Testis (tissue), 3 donors: ENCODE measurements around the gene NLRC4. TPM values are rescaled to one million over a fixed set of nuclear protein-coding genes. Genes with fewer than 3 reads are reported as not detected.
A peak's percentile ranks its signal among the peaks of the same experiment; 100 is the strongest.

ENCODE experiments used
- DNase-seq: peaks from one replicate; pipeline ENCODE4 v3.0.0-alpha.2; 2019
- H3K27ac ChIP-seq, 2 donors: fragments of 200-600 bp; sonication (generic); one replicate each; pipeline ENCODE4 v1.5.1; 2019
- H3K27me3 ChIP-seq: fragments of 200-600 bp; sonication (generic); one replicate; pipeline ENCODE4 v1.5.1; 2019
- H3K36me3 ChIP-seq: fragments of 200-600 bp; sonication (generic); one replicate; pipeline ENCODE4 v1.5.1; 2017; ENCODE audit warnings: low read depth; ENCODE audit errors: missing control alignments
- H3K4me1 ChIP-seq: fragments of 200-600 bp; sonication (generic); one replicate; pipeline ENCODE4 v1.5.1; 2019
- H3K4me3 ChIP-seq, 2 donors: fragments of 200-600 bp; sonication (generic); one replicate each; pipeline ENCODE4 v1.5.1; 2017 to 2019
- H3K9me3 ChIP-seq: fragments of 200-600 bp; sonication (generic); one replicate; pipeline ENCODE4 v1.5.1; 2017
- POLR2A ChIP-seq: fragments of 450-650 bp; IDR thresholded peaks from one replicate; pipeline ENCODE4 v1.6.1; 2017; ENCODE audit warnings: antibody characterized with exemption, mild to moderate bottlenecking, moderate library complexity
- WGBS, 2 donors: methylation state at CpG; one replicate each; pipeline ENCODE4 v1.1.5; 2018; 5-methylcytosine and 5-hydroxymethylcytosine counted together
- intact Hi-C: fragments of 100-400 bp; cut with DNase I; formaldehyde crosslinking; loops from one replicate; pipeline ENCODE4 v1.15.1; 2023; ENCODE audit warnings: low total_unique reads
- polyA plus RNA-seq: library from polyadenylated mRNA; stranded (reverse); fragments of 350-450 nt; fragmentation: Illumina TruSeq; extraction: RNeasy Lipid Tissue Mini Kit (QIAGEN cat#74804); gene quantifications from one replicate; pipeline ENCODE4 v1.2.3, GENCODE V29; 2014; ENCODE audit warnings: low read depth, low replicate concordance; ENCODE audit not compliant: insufficient read depth
- total RNA-seq, 2 donors: library from RNA; depleted of rRNA; stranded (reverse); fragments of >200 nt; gene quantifications; one replicate each; pipeline ENCODE4 v1.2.3, GENCODE V29; 2016
- TF ChIP-seq, protein P1 (sequence below), 3 experiments: fragments of 450-650 bp in 2 of 3; fragments of 200-600 bp in 1 of 3; sonication (generic) in 1 of 3; IDR thresholded peaks; one replicate each; pipeline ENCODE4 v1.5.1; 2016 to 2019; ENCODE audit warnings: antibody characterized with exemption in 3 of 3, mild to moderate bottlenecking in 2 of 3, moderate library complexity in 1 of 3

Gene NLRC4
- total and polyA plus RNA-seq, 3 donors from 2014 or later = 0.43 to 0.70 (median 0.63) TPM

DNA sequence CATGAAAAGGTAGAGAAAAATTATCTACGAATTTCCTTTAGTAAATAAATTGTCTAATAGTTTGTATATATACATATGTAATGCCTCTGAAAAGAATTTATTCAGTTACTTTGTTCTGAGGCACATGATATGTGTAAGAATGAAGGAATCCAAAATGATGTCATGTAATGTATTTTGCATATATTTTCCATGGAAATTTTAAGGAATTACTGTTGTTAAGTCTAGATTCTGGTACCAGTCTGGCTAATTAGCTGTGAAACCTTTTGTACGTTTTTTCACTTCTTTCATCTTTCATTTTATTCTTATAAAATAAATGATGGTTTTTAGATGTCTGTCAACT is 25.3 kb upstream of the NLRC4 start:
- 84 to 87% methylated on average over 2 of the region's 2 CpGs for whole genome bisulfite sequencing, 2 donors
- Histone ChIP-seq H3K9me3 (no peaks in the 10 kb centered on the region), H3K27ac (no peak overlapping the region), H3K36me3 (no peaks in the 10 kb centered on the region), H3K4me1 (peaks cover 6% of the 10 kb centered on the region), H3K27me3 (no peaks in the 10 kb centered on the region), H3K4me3 (no peak overlapping the region)
- TF ChIP-seq, protein P1, sequence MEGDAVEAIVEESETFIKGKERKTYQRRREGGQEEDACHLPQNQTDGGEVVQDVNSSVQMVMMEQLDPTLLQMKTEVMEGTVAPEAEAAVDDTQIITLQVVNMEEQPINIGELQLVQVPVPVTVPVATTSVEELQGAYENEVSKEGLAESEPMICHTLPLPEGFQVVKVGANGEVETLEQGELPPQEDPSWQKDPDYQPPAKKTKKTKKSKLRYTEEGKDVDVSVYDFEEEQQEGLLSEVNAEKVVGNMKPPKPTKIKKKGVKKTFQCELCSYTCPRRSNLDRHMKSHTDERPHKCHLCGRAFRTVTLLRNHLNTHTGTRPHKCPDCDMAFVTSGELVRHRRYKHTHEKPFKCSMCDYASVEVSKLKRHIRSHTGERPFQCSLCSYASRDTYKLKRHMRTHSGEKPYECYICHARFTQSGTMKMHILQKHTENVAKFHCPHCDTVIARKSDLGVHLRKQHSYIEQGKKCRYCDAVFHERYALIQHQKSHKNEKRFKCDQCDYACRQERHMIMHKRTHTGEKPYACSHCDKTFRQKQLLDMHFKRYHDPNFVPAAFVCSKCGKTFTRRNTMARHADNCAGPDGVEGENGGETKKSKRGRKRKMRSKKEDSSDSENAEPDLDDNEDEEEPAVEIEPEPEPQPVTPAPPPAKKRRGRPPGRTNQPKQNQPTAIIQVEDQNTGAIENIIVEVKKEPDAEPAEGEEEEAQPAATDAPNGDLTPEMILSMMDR (IDR thresholded peaks at IDR 0.05) = no peak
- no peak for TF ChIP-seq POLR2A
- intact Hi-C loops = no loop called here
- no peak for DNase-seq

DNA sequence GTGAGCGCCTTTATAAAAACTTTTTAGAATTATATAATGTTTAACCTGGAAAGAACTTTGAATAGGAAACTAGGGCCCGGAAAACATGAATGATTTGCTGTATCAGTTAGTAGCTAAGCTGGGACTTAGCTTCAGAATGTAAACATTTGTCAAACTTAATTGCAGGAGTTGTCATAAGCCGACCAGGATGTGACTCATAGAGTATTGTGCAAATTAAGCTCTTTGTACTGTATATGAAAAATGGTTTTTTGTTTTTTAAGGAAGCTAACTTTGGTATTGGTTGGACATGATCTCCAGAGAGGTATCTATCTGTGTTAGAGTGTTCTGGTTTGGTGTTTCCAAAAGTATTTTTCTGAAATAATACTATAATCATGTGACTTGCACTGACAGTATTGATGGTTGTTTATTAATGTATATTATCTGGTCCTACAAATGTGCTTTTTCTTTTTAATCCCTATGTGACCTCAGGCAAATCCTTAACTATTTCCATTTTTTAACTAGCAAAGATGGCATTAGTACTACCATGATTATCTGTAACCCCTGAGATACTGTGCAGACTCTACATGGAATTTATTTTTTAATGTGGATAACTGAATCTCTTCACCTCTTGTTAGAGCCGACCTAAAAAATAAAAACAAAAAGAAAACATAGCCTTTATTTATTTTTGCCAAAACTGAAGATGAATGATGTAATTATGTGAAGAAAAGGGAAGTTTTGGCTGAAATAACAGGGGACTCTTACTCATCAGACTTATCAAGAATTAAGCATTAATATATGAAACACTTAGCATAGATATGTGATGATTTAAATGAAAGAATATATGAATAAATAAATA is 24.7 kb upstream of the NLRC4 start:
- TF ChIP-seq, protein P1 (IDR thresholded peaks at IDR 0.05) = no peak
- TF ChIP-seq POLR2A = no peak
- intact Hi-C loops = no loop called here
- 77 to 82% methylated on average over 4 of the region's 4 CpGs for WGBS, 2 donors
- Histone ChIP-seq H3K4me3 (no peak overlapping the region), H3K27me3 (no peaks in the 10 kb centered on the region), H3K4me1 (peaks cover 6% of the 10 kb centered on the region), H3K9me3 (no peaks in the 10 kb centered on the region), H3K27ac (no peak overlapping the region), H3K36me3 (no peaks in the 10 kb centered on the region)
- DNase-seq = no peak

DNA sequence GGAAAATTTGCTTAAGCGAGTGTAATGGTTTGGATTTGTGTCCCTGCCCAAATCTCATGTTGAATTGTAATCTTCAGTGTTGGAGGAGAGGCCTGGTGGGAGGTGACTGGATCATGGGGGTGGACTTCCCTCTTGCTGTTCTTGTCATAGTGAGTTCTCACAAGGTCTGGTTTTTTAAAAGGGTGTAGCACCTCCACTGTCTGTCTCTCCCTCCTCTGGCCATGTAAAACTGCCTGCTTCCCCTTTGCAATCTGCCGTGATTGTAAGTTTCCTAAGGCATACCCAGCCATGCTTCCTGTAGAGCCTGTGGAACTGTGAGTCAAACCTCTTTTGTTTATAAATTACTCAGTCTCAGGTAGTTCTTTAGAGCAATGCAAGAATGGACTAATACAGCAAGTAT is 19.6 kb upstream of the NLRC4 start:
- H3K9me3 ChIP-seq = no peaks in the 10 kb centered on the region
- no peak for DNase-seq
- H3K27me3 ChIP-seq = no peaks in the 10 kb centered on the region
- H3K4me1 ChIP-seq = peaks cover 9% of the 10 kb centered on the region
- intact Hi-C loops = no loop called here
- no peaks in the 10 kb centered on the region for H3K36me3 ChIP-seq
- no peak overlapping the region for H3K27ac ChIP-seq
- TF ChIP-seq, protein P1 (IDR thresholded peaks at IDR 0.05) = no peak
- no peak for TF ChIP-seq POLR2A
- 84 to 89% methylated on average over 2 of the region's 2 CpGs for WGBS, 2 donors
- H3K4me3 ChIP-seq = no peak overlapping the region

DNA sequence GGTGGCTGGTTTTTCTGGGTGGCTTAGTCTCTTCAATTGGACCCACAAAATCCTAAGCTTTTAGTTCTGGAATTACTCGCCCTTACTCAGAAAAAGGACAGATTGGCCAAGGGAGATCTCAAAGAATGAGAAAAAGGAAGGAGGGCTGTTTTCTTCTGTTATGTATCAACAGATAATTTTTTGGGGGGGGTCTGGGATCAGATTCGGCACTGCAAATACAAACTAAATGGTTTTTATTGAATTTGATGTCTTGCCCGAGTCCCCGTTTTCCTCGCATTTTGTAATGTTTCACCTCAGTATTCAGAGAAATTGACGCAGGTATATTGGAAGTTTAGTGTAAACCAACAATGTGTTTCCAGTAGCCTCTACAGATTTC is 13.8 kb upstream of the NLRC4 start:
- 6% methylated on average over 6 of the region's 6 CpGs for WGBS, 2 donors
- intact Hi-C loops = no loop called here
- TF ChIP-seq POLR2A = no peak
- TF ChIP-seq, protein P1 (IDR thresholded peaks at IDR 0.05) = no peak
- peak overlapping the region; percentile 79 to 89 for H3K27ac ChIP-seq
- no peaks in the 10 kb centered on the region for H3K36me3 ChIP-seq
- peak overlapping the region; percentile 93 to 100 for H3K4me3 ChIP-seq
- no peak for DNase-seq
- no peaks in the 10 kb centered on the region for H3K27me3 ChIP-seq
- H3K4me1 ChIP-seq = peaks cover 6% of the 10 kb centered on the region
- no peaks in the 10 kb centered on the region for H3K9me3 ChIP-seq
